Progenitor cell of endocrine pancreas (in vitro differentiated cells): ENCODE measurements around the gene CHRM2. TPM values are rescaled to one million over a fixed set of nuclear protein-coding genes. Genes with fewer than 3 reads are reported as not detected.

Experiments
- DNase-seq: peaks from one replicate; pipeline ENCODE4 v3.0.0; 2021; ENCODE audit warnings: low spot score; ENCODE audit not compliant: unreplicated experiment
- H3K27ac Mint-ChIP-seq: 2 replicates; pipeline ENCODE4 v1.8.0; 2021; ENCODE audit warnings: mild to moderate bottlenecking, moderate library complexity, mixed read lengths
- H3K27me3 Mint-ChIP-seq: 2 replicates; pipeline ENCODE4 v1.8.0; 2021; ENCODE audit warnings: mixed read lengths
- H3K36me3 Mint-ChIP-seq: 2 replicates; pipeline ENCODE4 v1.8.0; 2022; ENCODE audit warnings: mixed read lengths; ENCODE audit not compliant: insufficient read depth
- H3K4me1 Mint-ChIP-seq: 2 replicates; pipeline ENCODE4 v1.8.0; 2021; ENCODE audit warnings: low read depth, mixed read lengths
- H3K4me3 Mint-ChIP-seq: 2 replicates; pipeline ENCODE4 v1.8.0; 2021; ENCODE audit warnings: low read depth, mild to moderate bottlenecking, moderate library complexity, mixed read lengths
- H3K9me3 Mint-ChIP-seq: 2 replicates; pipeline ENCODE4 v1.8.0; 2021; ENCODE audit warnings: low read depth, mixed read lengths
- total RNA-seq: library from RNA; stranded (reverse); gene quantifications from 2 replicates; pipeline ENCODE4 v1.2.1, GENCODE V29; 2021
- TF ChIP-seq, protein P1 (sequence below): fragments of 200-600 bp; sonication (generic); IDR thresholded peaks from one replicate; pipeline ENCODE4 v1.5.0; 2021; ENCODE audit warnings: antibody characterized with exemption, mild to moderate bottlenecking; ENCODE audit not compliant: unreplicated experiment

Gene CHRM2
- total RNA-seq, 1 donor from 2014 or later, result not detected

DNA sequence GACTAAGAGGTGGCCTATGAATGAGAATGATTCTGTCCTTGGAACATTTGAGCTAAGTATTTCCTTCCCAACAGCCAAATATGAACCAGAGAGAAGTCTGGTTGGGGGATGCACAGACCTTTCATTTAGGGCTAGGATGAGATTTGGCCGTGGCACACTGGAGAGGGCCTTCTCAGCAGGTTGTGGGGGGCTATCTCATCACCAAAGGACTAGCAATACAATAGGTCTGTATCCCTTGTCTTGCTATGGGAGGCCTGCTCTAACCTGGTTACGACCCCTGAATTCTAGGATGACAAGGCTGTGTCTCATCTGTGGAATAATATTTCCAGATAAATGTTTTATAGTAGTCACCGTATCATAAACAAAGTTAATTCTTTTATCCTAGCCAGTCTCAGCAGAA lies 133.0 kb downstream of the CHRM2 start:
- Mint-ChIP-seq H3K36me3 (no peaks in the 10 kb centered on the region), H3K27me3 (no peaks in the 10 kb centered on the region), H3K9me3 (no peaks in the 10 kb centered on the region), H3K27ac (no peak overlapping the region), H3K4me3 (no peak overlapping the region), H3K4me1 (peaks cover 8% of the 10 kb centered on the region)
- DNase-seq, result no peak
- TF ChIP-seq, protein P1, sequence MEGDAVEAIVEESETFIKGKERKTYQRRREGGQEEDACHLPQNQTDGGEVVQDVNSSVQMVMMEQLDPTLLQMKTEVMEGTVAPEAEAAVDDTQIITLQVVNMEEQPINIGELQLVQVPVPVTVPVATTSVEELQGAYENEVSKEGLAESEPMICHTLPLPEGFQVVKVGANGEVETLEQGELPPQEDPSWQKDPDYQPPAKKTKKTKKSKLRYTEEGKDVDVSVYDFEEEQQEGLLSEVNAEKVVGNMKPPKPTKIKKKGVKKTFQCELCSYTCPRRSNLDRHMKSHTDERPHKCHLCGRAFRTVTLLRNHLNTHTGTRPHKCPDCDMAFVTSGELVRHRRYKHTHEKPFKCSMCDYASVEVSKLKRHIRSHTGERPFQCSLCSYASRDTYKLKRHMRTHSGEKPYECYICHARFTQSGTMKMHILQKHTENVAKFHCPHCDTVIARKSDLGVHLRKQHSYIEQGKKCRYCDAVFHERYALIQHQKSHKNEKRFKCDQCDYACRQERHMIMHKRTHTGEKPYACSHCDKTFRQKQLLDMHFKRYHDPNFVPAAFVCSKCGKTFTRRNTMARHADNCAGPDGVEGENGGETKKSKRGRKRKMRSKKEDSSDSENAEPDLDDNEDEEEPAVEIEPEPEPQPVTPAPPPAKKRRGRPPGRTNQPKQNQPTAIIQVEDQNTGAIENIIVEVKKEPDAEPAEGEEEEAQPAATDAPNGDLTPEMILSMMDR, result no peak

DNA sequence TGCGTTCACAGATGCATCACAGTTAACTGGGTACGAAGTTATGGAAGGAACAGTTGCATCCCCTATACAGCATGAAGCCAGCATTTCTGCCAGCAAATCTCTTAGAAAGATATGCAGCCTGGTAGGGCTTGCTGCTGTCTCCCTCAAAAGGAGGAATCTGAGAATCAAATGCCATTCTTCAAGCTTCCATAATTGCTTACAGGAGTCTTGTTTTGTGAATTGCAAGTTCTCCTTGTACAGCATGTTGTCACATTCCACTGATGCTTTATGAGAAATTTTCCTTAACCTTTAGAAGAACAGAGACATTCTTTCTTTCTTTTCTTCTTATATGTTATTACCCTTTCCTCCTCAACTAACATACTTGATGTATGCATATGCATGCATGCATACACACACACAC lies 134.6 kb downstream of the CHRM2 start:
- no peaks in the 10 kb centered on the region for H3K9me3 Mint-ChIP-seq
- no peak overlapping the region for H3K4me3 Mint-ChIP-seq
- no peak overlapping the region for H3K27ac Mint-ChIP-seq
- peaks cover 20% of the 10 kb centered on the region for H3K4me1 Mint-ChIP-seq
- TF ChIP-seq, protein P1, result no peak
- no peak for DNase-seq
- H3K27me3 Mint-ChIP-seq, result no peaks in the 10 kb centered on the region
- no peaks in the 10 kb centered on the region for H3K36me3 Mint-ChIP-seq

DNA sequence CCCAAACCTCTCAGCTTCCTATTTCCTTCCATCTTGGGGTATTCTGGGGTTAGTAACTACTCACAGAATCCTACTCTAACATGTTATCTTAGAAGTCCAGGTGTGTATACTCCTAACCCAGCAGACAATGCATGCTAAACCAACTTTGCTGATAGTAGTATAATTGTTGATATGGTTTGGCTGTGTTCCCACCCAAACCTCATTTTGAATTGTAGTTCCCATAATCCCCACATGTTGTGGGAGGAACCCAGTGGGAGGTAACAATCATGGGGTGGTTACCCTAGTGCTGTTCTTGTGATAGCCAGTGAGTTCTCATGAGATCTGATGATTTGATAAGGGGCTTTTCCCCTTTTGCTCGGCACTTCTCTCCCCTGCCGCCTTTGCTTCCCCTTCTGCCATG lies 135.1 kb downstream of the CHRM2 start:
- TF ChIP-seq, protein P1, result no peak

DNA sequence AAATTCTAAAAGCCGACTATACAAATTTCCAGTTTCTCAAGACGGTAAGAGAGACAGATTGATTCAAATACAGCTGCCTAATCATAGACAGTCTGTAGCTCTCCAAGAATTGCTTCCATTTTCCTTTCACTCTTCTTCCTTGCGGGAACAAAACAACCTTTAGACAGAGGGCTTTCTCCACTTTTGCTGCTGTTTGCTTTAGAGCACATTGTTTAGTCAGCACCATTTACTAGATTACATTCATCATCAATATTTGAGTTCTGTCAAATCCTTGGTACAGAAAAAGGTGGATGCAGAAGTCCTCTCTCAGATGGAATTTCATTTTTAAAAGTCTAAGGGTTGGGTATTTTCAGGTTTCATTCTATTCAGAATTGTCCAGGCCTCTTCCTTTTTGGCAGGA lies 137.4 kb downstream of the CHRM2 start:
- Mint-ChIP-seq H3K27ac (peak overlapping the region; percentile 65), H3K36me3 (no peaks in the 10 kb centered on the region), H3K9me3 (no peaks in the 10 kb centered on the region), H3K4me1 (peaks cover 21% of the 10 kb centered on the region), H3K27me3 (no peaks in the 10 kb centered on the region), H3K4me3 (no peak overlapping the region)
- DNase-seq, result no peak
- TF ChIP-seq, protein P1, result no peak

More for the DNA sequence above, 135.1 kb downstream of the CHRM2 start:
- H3K4me1 Mint-ChIP-seq, result peaks cover 21% of the 10 kb centered on the region
- no peaks in the 10 kb centered on the region for H3K27me3 Mint-ChIP-seq
- H3K36me3 Mint-ChIP-seq, result no peaks in the 10 kb centered on the region
- DNase-seq, result no peak
- no peaks in the 10 kb centered on the region for H3K9me3 Mint-ChIP-seq
- H3K27ac Mint-ChIP-seq, result no peak overlapping the region
- H3K4me3 Mint-ChIP-seq, result no peak overlapping the region

DNA sequence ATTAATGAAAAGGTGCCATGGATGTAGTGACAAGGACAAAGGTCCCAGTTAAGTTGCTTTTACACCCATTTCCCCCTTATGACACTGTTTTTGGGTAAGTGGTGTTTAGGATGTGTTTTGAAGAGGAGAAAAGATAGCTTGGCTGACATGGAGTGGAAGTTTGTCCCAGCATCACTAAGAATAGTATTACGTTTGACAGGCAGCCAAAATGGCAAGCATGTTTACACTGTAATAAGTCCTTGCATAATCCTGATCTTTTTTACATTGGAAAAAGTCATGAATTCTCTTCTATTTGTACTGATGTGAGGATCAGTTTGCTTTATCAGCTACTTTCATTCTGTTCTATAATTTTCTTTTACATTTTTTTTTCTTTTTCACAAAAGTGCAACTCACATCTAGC lies 137.8 kb downstream of the CHRM2 start:
- H3K4me3 Mint-ChIP-seq, result no peak overlapping the region
- TF ChIP-seq, protein P1, result no peak
- H3K36me3 Mint-ChIP-seq, result no peaks in the 10 kb centered on the region
- DNase-seq, result no peak
- peaks cover 21% of the 10 kb centered on the region for H3K4me1 Mint-ChIP-seq
- H3K27ac Mint-ChIP-seq, result peak overlapping the region; percentile 65
- H3K9me3 Mint-ChIP-seq, result no peaks in the 10 kb centered on the region
- H3K27me3 Mint-ChIP-seq, result no peaks in the 10 kb centered on the region
